GM18517 (cell line): Measurements from ENCODE around the gene CCDC138.

ENCODE experiments used
- ATAC-seq: cut with Tn5 transposase; IDR thresholded peaks from one replicate; pipeline ENCODE4 v1.9.1; 2021; ENCODE audit warnings: mild to moderate bottlenecking, moderate library complexity; ENCODE audit not compliant: unreplicated experiment

The CCDC138 gene

DNA sequence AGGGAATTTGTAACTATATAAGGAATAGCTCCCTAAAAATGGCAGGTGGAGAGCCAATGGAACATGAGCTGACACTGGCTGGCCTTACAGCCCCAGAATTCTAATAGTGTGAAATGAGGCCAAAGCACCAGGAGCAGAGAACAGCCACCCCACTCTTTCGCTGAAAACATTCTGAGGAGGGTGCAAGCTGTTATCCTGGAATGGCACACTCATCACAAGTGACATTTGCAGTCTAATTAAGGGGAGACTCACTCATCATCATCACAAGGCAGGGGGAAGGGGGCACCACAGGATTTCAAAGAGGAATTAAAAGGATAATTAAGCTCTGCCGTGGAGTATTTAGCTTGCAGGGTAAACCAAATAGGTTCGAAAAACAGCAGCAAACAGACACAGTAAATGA is 108.2 kb downstream of the CCDC138 start:
- ATAC-seq, result no peak

GRCh38 chr2:108895188-108895587 is 108.6 kb downstream of the CCDC138 start:
- ATAC-seq, result no peak

DNA sequence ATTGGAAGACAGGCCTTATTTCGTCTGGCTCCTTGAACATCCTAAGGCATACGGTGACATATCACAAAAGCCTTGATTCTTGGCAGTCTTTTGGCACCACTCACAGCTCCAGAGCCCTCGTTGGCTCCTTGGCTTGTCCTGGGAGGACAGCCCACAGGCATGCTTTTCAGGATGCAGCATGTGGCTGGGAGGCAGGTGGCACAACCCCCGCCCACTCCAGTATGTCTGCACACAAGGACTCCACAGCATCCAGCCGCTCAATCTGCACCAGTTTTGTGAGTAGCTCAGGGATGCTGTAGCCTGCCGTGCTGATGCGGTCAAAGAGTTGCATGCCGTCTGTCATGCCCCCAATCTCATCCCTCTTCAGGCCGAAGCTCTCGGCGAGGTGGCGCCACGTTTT is 110.2 kb downstream of the CCDC138 start:
- no peak for ATAC-seq

DNA sequence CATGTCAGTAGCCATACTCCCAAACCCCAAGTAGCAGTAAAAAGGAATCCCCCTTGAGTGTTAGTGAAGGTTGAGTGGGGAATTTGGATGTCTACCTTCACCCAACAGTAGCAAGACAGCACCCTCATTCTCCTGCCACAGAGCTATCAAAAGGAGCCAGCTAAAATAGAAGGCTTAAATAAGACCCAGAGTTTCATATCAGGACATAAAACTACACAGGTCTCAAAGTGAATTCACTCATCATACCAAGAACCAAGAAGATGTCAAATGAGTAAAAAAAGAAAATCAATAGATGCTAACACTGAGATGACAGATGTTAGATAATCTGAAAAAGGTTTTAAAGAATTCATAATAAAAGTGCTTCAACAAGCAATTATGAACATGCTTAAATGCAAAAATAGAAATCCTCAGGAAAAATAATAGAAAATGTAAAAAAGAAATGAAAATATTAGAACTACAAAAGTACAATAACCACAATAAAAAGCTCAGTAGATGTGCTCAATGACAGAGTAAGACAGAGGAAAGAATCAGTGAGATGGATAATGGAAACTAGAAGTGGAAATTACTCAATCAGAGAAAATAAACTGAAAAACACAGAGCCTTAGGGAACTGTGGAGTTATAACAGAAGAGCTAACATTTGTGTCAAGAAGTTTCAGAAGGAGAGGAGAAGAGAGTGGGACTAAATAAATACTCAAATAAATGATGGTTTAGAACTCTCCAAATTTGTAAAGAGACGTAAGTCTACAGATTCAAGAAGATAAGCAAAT is 111.9 kb downstream of the CCDC138 start:
- ATAC-seq, result no peak

DNA sequence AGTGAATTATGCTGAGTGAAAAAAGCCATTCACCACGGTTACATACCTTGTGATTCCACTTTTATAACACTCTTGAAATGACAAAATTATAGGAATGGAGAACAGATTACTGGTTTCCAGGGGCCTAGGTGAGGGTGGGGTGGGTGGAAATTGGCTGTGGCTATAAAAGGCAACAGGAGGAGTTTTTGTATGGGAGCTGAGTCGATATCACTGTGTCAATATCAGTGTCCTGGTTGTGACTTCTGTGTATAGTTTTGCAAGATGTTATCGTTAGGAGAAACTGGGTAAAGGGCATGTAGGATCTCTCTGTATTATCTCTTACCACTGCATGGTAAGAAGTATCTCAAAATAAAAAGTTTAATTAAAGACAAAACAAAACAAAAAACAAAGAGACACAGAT is 118.1 kb downstream of the CCDC138 start:
- ATAC-seq, result no peak

DNA sequence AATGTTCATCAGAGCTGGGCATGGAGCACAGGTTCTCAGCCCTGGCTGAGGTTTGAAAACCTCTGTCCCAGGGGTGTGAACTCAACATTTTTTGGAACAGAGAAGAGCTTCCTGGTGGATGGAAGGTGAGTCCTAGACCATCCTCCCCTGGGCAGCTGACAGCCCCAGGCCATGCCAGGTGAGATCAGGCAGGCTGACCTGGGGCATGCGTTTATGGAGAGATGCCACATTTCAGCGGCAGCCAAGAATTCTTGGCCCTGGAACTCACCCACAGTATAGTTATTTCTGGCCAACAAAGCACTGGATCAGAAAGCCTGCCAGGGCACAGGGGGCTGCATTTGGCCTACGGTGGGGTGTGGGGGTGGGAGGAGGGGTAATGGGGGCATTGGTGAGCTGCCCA is 118.6 kb downstream of the CCDC138 start:
- no peak for ATAC-seq

DNA sequence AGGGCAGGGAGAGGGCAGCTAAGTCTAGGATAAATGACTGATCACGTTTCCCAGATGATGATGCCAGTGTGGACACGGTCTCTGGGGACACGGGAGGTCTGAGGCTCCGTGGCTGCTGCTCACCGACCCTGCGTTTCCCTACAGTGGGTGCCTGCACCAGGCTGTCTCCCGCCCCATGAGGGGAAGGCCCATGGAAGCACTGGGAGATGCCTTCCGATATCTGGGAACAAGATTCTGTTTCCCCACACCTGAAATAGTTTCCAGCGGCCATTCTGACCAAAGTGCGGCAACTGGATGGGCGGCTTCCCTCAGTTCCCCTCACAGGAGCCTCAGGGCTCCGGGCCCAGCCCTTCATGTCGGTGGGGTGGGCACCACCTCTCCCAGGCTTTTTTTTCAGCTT is 119.3 kb downstream of the CCDC138 start:
- no peak for ATAC-seq

DNA sequence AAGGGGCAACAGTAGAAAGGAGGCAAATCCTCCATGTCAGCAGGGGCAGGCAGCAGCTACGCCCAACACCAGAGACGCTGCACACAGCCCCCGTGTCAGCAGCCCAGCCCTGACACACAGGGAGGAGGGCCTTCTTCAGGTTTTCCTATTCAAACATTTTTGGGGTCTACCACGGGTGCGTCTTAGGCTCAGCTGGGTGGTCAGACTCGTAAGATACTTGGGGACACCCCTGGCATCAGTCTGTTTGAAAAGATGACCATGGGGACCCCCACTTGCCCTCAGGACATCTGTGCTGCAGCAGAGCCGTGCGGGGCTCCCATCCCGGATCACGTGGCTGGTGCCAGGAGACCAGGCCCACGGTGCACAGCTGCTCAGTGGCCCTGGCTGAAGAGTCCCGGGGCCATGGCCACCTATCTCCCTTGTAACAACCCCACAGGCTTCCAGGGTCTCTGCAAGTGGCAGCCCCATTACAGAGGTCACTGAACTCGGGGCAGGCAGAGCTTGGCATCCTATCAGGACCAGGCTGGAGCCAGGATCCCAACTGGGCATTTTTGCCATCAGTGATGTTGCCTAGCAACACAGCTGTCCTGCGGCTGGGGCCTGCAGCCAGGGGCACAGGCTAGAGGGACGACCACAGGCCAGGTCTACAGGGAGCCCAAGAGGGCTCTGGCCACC is 120.0 kb downstream of the CCDC138 start:
- ATAC-seq, result no peak

GRCh38 chr2:108907822-108908712 is 121.5 kb downstream of the CCDC138 start:
- ATAC-seq, result no peak

- ATAC-seq, result no peak
Measured at GRCh38 chr2:108908713-108909070, 122.1 kb downstream of the CCDC138 start.

- ATAC-seq, result no peak
Measured at GRCh38 chr2:108909275-108909823, 122.8 kb downstream of the CCDC138 start.

- ATAC-seq, result no peak
Measured at GRCh38 chr2:108910011-108910431, 123.5 kb downstream of the CCDC138 start.

- ATAC-seq, result no peak
Measured at GRCh38 chr2:108910541-108911396, 124.2 kb downstream of the CCDC138 start.

GRCh38 chr2:108911401-108911800 is 124.8 kb downstream of the CCDC138 start:
- no peak for ATAC-seq

DNA sequence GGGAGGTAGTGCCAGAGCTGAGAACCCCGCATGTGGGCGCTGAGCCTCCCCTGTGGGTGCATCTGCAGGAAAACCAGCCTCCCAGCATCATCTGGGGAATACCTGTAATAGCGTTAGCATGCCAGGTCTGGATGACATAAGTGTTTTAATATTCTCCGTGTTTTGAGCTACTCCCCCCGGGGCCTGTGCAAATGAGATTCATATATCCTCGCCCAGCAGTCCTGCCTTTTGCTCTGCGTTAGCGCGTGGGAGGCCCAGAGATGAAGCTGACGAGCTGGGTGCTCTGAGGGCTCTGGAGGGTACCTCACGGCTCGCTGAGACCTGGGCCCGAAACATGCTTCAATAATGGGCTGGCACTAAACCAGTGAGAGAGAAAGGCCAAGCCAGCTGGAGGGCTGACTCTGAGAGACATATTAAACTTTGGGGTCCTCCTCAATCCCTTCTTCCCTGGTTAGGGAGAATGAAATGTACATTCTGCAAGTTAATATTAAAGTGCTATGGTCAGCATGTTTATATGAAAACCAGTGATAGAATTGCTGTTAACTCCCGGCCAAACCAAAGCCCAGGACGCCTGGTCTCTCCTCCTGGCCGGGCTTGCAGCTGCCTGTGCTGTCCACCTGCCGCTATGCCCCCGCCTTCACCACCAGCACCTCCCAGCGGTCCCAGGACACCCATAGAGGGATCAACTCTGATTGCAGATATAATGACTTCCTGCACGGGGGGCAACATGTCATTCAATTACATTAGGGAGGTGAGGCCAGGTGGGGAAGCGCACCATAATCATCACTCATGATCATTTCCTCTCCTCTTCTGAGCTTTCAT is 125.4 kb downstream of the CCDC138 start:
- no peak for ATAC-seq

GRCh38 chr2:108912629-108912902 is 126.0 kb downstream of the CCDC138 start:
- no peak for ATAC-seq

- ATAC-seq, result no peak
Measured at GRCh38 chr2:108916122-108916795, 129.7 kb downstream of the CCDC138 start.

DNA sequence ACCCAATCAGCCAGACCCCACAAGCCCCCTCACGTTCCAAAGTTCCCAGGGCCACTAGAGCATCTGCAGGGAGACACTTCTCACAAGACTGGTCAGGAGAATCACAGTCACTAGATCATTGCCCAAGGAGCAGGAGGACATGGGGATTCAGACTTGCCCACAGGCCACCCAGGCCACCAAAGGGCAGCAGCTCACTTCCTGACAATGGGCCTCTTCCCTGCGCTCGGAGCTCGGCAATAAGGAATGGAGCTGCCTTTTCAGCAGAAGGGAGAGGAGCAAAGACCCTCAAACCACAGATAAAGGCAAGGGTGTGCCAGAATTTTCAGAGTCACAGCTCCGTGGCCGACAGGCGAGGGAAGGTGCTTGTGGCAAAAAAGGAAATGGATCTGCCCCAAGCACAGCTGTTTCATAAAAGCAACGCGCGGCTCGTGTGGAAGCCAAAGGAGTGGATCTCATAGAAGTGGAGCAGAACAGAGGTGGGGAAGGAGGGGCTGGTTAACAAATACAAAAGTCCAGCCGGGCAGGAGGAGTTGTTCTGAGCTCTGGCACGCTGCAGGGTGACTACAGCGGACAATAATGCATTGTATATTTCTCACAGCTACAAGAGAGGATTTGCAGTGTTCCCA is 130.3 kb downstream of the CCDC138 start:
- no peak for ATAC-seq

DNA sequence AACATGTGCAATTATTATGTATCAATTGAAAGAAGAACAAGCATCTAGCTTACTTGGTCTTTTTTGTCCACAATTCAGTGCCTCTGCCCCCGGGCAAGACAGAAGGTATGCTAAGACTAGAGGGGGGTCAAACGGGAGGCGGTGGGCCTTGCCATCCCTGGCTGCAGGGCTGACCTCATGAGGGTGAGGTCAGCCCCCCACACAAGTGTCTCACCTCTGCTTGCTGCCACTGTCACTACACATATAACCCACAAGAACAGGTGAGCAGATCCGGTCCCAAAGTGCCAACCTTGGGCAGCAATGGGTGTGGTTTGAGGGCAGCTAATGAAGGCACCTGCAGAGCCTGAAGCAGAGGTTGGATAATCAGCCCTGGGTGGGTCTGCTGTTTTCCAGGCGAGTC is 131.0 kb downstream of the CCDC138 start:
- ATAC-seq, result no peak
